NCI-H2107 treated with DMSO at 0.1 percent for 48 hours (cell line): Measurements from ENCODE around the gene ABLIM2.

Experiments used
- DNase-seq: peaks from one replicate; lab custom pipeline; 2025; ENCODE audit not compliant: unreplicated experiment; lab: John Stamatoyannopoulos, UW

The ABLIM2 gene

GRCh38 chr4:7989654-7990053 is 169.0 kb downstream of the ABLIM2 start:
- no peak for DNase-seq

- DNase-seq = no peak
These were observed 170.2 kb downstream of the ABLIM2 start for GRCh38 chr4:7988437-7988836.

GRCh38 chr4:7987148-7987989 is 171.2 kb downstream of the ABLIM2 start:
- DNase-seq = peak; percentile 40

- DNase-seq = no peak
These were observed 172.6 kb downstream of the ABLIM2 start for GRCh38 chr4:7985891-7986441.

- no peak for DNase-seq
These were observed 173.5 kb downstream of the ABLIM2 start for GRCh38 chr4:7985072-7985471.

- DNase-seq = no peak
These were observed 174.2 kb downstream of the ABLIM2 start for GRCh38 chr4:7984286-7984925.

- no peak for DNase-seq
These were observed 175.3 kb downstream of the ABLIM2 start for GRCh38 chr4:7983296-7983695.

- peak; percentile 26 for DNase-seq
These were observed 176.7 kb downstream of the ABLIM2 start for GRCh38 chr4:7981738-7982394.

- no peak for DNase-seq
These were observed 178.6 kb downstream of the ABLIM2 start for GRCh38 chr4:7980036-7980435.

GRCh38 chr4:7979652-7979968 is 179.0 kb downstream of the ABLIM2 start:
- DNase-seq = no peak

- DNase-seq = no peak
These were observed 179.5 kb downstream of the ABLIM2 start for GRCh38 chr4:7978907-7979651.

- DNase-seq = no peak
These were observed 180.1 kb downstream of the ABLIM2 start for GRCh38 chr4:7978489-7978888.

- no peak for DNase-seq
These were observed 182.0 kb downstream of the ABLIM2 start for GRCh38 chr4:7976634-7977033.

- no peak for DNase-seq
These were observed 182.6 kb downstream of the ABLIM2 start for GRCh38 chr4:7976025-7976424.

GRCh38 chr4:7974425-7974824 is 184.2 kb downstream of the ABLIM2 start:
- DNase-seq = no peak

- no peak for DNase-seq
These were observed 185.1 kb downstream of the ABLIM2 start for GRCh38 chr4:7973545-7973981.

GRCh38 chr4:7971881-7972500 is 186.6 kb downstream of the ABLIM2 start:
- no peak for DNase-seq

GRCh38 chr4:7971159-7971631 is 187.4 kb downstream of the ABLIM2 start:
- no peak for DNase-seq

GRCh38 chr4:7970361-7970946 is 188.2 kb downstream of the ABLIM2 start:
- no peak for DNase-seq

GRCh38 chr4:7968262-7968896 is 190.2 kb downstream of the ABLIM2 start:
- DNase-seq = no peak
